ENCODE measurements around the gene TMPRSS5.
"Not testable (repeated sequence)": the region's sequence is repeated elsewhere in the genome, so short reads cannot be mapped to it uniquely, and the experiment has no call there.

TMPRSS5 gene

DNA sequence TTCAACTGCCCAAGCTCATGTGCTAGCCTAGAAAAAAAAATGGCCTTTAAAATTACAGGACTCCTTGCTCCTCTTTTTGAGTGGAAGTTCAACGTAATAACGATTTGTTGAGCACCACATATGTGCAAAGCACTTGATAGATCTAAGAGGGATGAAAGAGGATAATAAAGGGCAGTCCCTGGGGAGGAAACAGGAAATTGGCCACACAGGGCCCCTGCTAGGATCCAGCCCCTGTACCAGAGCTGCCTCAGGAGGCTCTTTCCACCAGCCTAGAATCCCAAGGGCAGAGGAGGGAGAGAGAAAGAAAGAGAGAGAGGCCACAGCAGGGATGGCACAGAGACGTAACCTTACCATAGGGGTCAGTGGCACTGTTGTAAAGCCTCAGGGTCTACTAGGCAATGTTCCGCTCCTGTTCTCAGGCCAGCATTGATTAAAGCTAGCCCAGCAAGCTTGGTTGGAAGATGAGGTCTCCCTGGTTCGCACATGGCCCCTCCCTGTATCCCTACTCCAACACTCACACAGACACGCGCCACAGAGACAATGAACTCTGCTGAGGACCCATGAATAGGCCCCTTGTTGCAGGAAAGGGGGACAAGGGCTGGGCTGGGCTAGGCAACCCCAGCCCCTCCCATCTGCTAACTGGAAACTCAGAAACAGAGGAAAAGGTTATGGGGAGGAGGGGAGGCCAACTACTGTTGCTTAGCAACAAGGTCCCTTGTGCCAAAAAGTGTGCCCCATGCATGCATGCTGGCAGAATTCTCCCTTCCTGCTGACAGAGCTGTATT, at the start of gene TMPRSS5:
TSS of gene TMPRSS5 (minus strand) at position 438 of the 785 bp plus-strand sequence. CDS start at position 354, 84 bp downstream.
- no peak for DNase-seq

DNA sequence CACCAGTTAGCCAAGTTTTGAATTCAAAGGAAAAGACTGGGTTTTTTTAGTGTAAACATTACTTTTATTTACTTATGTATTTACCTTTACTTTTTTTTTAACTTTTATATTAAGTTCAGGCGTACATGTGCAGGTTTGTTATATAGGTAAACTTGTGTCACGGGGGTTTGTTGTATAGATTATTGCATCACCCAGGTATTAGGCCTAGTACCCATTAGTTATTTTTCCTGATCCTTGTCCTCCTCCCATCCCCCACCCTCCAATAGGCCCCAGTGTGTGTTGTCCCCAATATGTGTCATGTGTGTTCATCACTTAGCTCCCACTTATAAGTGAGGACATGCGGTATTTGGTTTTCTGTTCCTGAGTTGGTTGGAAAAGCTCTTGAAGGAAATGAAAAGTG, 46.8 kb upstream of the TMPRSS5 start:
- no peak for DNase-seq

DNA sequence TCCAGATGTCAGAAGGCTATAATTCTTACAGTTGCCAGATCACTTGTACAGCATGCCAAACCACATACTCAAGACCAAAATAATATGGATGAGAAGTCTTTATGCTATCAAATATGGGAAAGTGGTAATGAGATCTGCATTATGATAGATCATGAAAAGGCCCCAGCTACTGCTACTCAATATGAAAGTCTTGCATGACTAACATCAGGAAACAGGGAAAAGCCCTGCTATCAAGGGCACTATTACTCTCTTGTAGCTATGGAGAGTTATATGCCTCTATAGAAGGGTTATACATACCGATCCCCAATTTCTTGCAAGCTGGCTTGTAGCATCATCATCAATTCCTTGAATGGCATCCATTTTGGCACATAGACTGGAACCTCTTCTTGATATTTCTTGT, 30.2 kb upstream of the TMPRSS5 start:
- DNase-seq, result no peak

- no peak for DNase-seq
Measured at GRCh38 chr11:113732092-113732491, 26.0 kb upstream of the TMPRSS5 start.

GRCh38 chr11:113730887-113731726, 25.0 kb upstream of the TMPRSS5 start:
- DNase-seq, result peak; percentile 42

GRCh38 chr11:113729456-113729855, 23.3 kb upstream of the TMPRSS5 start:
- DNase-seq, result no peak

DNA sequence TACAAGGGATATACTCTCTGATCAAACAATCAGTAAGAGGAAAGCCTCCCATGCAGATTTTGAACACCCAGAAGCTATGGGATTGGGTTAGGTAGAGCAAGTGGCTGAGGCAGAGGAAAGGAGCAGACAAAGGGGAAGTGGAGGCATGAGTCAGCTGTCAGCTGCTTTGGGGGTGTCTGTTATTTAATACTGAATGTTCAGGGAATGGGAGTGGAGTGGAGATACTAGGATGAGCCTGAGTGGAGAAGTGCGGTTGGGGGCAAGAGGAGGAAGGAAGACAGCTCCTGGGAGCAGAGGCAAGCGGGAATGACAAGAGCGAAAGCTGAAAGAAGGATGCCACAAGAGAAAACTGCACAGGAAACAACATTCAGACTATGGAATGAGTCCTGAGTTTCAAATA, 22.7 kb upstream of the TMPRSS5 start:
- DNase-seq, result peak; percentile 9

GRCh38 chr11:113725913-113726312, 19.8 kb upstream of the TMPRSS5 start:
- no peak for DNase-seq

- DNase-seq, result no peak
Measured at GRCh38 chr11:113725407-113725806, 19.3 kb upstream of the TMPRSS5 start.

DNA sequence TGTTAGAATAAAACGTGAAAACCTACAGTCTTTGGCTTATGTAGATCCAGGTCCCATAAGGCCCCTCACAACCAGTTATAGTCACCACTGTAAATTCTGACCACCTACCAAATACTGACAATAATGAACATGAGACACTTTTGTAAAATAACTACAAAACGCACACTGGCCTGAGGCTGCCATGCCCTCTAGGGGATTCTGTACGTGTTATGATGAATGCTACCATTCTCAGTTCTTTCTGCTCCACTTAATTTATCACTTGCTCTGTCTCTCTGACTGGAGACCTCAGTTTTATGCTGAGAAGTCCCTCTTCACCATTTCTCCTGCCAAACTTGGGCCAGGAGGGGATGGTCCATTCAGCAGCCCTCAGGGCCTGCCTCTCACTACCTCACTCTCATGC, 18.7 kb upstream of the TMPRSS5 start:
- DNase-seq, result no peak

GRCh38 chr11:113723787-113724186, 17.7 kb upstream of the TMPRSS5 start:
- DNase-seq, result no peak

- DNase-seq, result no peak
Measured at GRCh38 chr11:113722934-113723333, 16.8 kb upstream of the TMPRSS5 start.

- DNase-seq, result no peak
Measured at GRCh38 chr11:113722221-113722620, 16.1 kb upstream of the TMPRSS5 start.

DNA sequence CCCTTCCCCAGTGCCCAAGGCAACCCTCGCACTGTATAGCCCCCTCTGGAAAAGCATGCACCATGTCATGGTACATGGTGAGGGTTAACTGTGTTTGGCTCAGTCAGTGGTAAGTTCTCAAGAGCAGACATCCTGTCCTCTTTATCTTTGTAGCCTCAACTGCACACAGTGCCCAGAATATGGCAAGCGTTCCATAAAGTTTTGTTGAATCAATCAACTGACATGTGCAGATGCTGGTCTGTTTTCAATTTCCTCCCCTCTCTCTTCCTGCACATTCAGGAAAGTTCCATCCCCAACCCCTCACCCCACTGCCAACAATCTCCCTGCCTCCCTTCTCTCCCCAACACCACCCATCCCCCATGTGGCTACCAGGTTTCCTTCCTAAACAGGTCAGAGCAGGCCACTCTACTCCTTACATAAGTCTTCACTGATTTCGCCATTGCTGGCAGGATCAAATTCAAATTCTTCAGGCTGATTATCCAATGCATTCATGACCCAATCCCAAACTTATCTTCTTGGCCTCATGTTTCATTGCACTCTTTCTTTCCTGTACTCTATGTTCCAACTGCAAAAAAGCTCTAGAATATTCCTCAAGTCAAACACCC, 15.5 kb upstream of the TMPRSS5 start:
- DNase-seq, result no peak

DNA sequence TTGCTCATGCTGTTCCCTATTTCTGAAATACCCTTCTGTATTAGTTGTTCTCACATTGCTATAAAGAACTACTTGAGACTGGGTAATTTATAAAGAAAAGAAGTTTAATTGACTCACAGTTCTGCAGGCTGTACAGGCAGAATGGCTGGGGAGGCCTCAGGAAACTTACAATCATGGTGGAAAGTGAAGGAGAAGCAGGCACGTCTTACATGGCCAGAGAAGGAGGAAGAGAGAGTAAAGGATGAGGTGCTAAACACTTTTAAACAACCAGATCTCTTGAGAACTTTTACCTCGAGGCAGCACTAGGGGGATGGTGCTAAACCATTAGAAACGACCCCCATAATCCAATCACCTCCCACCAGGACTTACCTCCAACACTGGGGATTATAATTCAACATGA, 14.4 kb upstream of the TMPRSS5 start:
- not testable (repeated sequence) for DNase-seq

DNA sequence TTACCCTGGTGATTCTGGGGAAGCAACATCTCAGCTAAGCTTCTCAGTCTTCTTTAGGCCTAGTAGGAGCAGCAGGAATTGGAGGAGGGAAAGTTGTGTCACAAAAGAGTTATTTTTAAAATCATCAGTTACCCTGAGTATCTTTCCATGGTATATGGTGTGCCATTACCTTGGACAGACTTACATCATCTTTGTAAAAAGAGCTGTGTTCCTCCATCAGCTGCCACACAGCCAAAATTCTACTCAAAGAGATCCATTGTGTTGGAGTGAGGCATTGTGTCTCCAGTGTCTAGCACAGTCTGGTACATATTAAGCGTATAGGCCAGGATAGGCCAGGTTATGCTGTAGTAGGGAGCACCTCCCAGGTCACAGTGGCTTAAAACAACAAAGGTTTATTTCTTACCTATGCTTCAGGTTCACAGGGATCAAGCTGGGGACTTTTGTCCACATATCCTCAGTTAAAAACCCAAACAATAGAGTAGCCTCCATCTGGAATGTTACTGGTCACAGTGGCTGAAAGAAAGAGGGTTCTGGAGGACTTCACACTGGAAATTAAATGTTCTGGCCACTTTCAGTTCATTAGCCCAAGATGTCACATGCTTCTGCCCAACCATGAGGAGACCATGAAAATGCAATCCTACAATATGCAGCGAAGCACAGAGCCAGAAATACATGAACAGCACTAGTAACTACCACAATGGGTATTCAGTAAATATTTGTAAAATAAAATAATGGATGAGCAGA, 9.9 kb upstream of the TMPRSS5 start:
- DNase-seq, result no peak

DNA sequence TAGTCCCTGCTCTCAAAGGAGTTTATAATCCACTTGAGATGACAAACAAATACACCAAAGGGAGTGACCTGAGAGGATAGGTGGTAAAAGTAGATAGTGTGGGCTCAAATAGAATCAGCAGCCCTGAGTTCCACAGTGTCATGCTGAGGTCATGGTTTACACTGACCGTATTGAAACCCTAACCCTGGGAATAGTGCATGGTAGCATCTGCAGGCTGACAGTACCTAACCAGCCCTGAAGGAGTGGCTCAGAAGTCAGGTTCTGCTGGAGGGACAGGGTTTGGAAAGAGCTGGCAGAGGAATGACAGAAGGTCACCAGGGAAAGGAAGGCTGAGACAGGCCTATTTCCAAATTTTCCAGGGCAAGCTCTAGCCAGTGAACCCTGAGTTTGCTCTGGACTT, 9.2 kb upstream of the TMPRSS5 start:
- no peak for DNase-seq

DNA sequence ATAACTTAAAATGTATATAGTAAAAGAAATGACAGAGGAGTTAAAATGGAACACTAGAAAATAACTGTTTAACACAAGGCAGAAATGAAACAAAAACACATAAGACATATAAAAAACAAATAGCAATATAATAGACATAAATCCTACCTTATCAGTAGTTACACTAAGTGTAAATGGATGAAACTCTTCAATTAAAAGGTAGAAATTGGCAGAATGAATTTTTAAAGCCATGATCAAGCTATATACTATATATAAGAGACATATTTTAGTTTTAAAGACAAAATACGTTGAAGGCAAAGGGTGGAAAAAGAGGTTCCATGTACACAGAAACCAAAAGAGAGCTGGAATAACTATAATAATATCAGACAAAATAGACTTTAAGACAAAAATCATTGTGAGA, 4.9 kb upstream of the TMPRSS5 start:
- DNase-seq, result no peak

GRCh38 chr11:113703551-113703950, 2.6 kb downstream of the TMPRSS5 start:
- DNase-seq, result not testable (repeated sequence)

DNA sequence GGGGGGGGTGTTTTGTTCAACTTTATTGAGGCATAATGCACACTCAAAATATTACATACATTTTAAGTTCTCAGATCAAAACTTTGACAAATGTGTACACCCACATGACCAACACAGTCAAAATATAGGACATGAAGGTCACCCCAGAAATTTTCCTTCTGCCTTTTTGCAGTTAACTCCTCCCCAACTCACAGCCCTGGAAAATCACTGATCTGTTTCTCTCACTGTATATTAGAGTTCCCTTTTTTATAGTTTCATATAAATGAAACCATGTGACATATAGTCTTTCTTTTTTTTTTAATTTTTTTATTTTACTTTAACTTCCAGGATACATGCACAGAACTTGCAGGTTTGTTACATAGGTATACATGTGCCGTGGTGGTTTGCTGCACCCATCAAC, 4.6 kb downstream of the TMPRSS5 start:
- no peak for DNase-seq

DNA sequence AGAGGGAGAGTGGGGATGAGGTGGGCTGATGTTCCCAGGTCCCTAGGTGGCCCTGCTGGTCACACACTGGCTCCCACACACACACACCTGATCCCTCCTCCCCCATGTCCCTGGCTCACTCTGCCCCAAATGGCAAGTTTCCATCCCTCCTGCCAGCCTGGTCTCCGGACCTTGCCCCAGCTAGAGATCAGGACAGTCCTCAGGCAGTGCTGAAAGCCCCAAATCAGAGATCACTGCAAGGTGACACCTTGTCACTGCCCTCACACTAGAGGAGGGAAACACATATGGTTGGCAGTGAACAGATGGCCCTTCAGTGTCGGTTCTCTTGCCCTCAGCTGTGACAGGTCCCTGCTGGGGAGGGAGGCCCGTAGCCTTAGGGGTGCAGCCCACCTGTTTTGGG, 7.6 kb downstream of the TMPRSS5 start:
- no peak for DNase-seq

- DNase-seq, result no peak
Measured at GRCh38 chr11:113697756-113698407, 8.2 kb downstream of the TMPRSS5 start.

Measured in hematopoietic multipotent progenitor cell treated with erythropoietin and hydrocortisone succinate and interleukin-3 and kit ligand, for 6 days (in vitro differentiated cells).